Amniotic epithelial cell (primary cell): ENCODE results near the gene SEC63.
A peak's percentile ranks its signal among the peaks of the same experiment; 100 is the strongest.
"Not testable (repeated sequence)": the region's sequence is repeated elsewhere in the genome, so short reads cannot be mapped to it uniquely, and the experiment has no call there.

Experiments used
- DNase-seq: peaks from one replicate; pipeline ENCODE4 v3.0.0-alpha.2; 2010; ENCODE audit warnings: low read depth

The SEC63 gene

GRCh38 chr6:107957909-107958688 is at the start of gene SEC63:
Gene SEC63 (minus strand): TSS chr6:107958208. CDS start chr6:107958009, 199 bp downstream.
- peak; percentile 93 for DNase-seq

GRCh38 chr6:108005961-108006360 is 48.0 kb upstream of the SEC63 start:
- no peak for DNase-seq

DNA sequence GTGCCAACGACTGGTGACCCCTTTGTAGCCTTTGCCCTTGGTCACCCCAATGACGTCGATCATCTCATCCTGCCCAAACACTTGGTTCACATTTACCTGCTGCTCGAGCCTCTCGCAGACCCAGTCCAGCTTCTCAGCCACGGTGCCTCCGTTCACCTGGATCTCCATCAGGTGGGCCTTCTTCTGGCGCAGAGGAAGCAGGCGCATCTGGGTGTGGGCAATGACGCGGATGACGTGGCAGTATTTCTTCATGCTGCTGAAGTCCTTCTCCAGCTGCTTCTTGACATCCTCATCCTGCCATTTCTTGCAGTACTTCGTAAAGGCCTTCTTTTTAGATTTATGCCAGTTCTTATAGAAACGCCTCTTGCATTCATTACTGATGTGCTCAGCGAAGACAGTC is 46.9 kb upstream of the SEC63 start:
- no peak for DNase-seq

DNA sequence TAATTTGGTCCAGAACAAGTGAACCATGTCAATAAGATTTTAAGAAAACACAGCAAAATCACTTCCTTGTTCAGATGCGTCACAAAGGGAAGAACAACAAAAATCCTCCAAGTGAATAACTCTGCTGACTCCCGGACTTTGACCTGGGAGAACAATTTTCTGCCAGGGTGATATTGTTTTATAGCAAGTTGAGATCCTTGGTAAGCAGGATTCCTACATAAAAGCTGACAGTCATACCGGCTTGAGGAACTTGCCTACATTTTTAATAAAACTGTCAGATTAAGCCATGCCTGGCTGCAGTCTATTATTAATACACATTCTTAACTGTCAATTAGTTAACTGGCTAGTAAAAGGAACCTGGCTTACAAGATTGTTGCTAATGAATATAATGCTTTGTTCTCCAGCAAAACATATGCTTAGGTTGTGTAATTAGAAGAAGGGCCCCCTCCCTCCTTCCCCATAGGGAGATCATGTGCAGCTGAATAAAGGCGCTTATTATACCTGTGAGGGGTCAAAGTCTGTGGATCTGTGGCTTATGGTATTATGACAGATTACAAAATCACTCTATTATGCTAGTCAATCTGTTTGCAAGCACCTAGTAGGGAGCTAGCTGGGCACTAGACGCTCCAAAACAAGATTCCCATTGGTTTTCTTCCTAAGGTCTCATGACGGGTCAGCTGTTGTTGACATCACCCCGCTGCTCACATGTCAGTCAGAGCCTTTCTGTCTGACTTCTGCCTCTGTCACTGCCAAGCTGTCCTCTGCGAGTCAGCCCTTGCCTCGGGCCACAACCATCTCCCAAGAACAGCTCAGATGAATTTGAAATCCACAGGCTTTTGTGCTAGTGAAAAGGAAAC is 44.6 kb upstream of the SEC63 start:
- DNase-seq = peak; percentile 23

DNA sequence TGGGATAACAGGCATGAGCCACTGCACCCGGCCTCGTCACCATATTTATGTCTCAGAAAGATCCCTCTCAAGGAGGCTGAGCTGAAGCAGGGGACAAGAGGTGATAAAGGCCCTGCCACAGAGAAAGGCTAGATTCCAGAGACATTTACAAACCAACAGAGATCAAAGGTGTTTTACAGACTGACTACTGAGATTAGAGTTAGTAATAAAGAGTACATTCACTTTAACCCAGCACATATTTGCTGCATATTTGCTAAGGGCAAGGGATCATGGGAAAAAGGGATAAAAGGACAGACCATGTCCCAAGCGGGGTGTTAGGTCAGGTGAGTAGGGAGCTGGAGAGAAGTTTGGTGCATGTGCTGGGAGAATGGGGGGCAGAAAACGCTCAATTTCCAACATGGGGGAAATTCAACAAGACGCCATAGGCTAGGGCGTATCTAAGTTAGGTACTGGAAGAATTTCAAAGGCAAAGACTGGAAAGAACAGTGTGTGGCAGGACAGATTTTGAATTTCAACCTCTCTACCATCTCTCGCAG is 43.8 kb upstream of the SEC63 start:
- no peak for DNase-seq

DNA sequence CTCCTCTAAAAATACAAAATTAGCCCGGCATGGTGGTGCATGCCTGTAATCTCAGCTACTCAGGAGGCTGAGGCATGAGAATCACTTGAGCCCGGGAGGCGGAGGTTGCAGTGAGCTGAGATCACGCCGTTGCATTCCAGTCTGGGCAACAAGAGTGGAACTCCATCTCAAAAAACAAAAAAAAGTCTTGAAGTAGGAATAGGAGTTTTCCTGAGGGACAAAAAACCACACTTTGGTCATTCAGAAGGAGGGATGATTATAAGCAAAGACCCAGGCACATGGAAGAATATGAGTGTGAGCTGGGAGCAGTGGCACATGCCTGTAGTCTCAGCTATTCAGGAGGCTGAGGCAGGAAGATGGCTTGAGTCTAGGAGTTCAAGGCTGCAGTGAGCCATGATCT is 42.3 kb upstream of the SEC63 start:
- DNase-seq = not testable (repeated sequence)

DNA sequence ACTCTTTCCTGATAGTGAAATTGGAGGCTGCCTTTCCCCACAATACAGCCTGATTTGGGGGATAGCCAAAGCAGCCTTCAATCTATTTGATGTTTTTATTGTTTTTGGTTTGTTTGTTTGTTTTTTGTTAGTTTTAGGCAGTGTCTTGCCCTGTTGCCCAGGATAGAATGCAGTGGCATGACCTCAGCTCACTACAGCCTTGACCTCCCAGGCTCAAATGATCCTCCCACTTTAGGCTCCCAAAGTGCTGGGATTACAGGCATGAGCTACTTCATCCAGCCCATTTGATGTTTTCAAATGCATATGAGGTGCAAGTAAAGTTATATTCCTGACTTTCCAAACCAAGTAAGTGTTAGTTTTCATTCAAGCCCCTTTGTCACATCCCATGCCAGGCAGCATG is 41.3 kb upstream of the SEC63 start:
- no peak for DNase-seq

- DNase-seq = no peak
Observed at GRCh38 chr6:107991772-107992550, 34.0 kb upstream of the SEC63 start.

DNA sequence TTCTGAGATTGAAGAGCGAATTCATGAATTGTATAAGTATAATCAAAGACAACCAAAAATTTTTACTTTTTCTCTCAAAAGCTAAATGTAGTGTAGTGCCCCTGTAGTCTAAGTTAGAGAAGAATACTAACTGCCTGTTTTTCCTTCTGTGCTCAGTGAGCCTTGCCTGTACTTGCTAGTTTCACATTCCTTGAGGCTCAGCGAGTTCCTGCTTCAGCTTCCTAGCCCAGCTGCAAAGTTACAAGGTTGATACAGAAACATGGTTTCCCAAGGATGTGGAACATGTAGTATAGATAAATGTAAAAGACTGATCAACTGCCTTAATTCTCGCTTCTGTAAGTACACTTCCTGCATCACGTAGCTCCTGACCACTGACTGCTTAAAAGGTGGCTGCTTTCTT is 33.1 kb upstream of the SEC63 start:
- no peak for DNase-seq

DNA sequence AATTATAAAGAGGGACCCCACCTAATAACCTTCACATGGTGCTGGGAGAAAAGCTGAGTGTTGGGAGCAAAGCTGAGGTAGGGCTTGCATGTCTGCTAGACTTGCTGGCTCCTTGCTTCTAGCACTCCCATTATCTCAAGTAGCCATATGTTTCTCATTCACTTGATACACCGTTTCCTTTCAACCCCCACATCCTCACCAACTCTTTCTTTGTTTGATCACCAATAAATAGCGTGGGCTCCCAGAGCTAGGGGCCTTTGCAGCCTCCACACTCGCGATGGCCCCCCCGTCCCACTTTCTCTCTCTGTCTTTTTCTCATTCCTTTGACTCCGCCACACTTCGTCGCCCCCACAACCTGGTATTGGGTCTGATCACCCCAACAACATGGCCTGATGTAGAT is 32.6 kb upstream of the SEC63 start:
- DNase-seq = not testable (repeated sequence)

- DNase-seq = no peak
Observed at GRCh38 chr6:107989166-107990094, 31.4 kb upstream of the SEC63 start.

GRCh38 chr6:107988570-107988969 is 30.6 kb upstream of the SEC63 start:
- DNase-seq = no peak

DNA sequence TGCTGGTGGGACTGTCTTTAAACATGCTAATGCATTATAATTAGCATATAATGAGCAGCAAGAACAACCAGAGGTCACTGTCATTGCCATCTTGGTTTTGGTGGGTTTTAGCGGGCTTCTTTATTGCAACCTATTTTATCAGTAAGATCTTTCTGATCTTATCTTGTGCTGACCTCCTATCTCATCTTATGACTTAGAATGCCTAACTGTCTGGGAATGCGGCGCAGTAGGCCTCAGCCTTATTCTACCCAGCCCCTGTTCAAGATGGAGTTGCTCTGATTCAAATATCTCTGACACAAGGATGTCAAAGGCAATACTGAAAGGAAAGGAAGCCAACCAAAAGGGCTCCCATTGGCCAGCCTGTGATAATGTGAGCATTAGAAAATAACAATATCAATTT is 29.8 kb upstream of the SEC63 start:
- no peak for DNase-seq

- no peak for DNase-seq
Observed at GRCh38 chr6:107985701-107986100, 27.7 kb upstream of the SEC63 start.

DNA sequence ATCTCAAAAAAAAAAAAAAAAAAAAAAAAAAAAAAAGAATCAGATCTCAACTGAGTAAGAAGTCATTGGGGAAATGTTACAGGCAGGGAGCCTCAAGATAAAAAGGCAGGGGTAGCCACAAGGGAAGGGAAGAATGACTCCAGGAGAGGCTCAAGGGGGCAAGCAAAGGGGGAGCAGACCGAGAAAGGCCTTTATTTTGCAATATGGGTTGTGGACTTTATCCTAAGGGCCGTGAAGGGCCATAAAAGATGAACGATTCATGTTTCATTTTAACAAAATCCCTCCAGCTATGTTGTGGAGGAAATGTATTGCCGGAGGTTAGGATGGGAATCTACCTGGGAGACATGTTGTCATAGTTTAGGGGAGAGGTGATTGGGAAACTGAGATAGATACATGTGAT is 25.8 kb upstream of the SEC63 start:
- no peak for DNase-seq

DNA sequence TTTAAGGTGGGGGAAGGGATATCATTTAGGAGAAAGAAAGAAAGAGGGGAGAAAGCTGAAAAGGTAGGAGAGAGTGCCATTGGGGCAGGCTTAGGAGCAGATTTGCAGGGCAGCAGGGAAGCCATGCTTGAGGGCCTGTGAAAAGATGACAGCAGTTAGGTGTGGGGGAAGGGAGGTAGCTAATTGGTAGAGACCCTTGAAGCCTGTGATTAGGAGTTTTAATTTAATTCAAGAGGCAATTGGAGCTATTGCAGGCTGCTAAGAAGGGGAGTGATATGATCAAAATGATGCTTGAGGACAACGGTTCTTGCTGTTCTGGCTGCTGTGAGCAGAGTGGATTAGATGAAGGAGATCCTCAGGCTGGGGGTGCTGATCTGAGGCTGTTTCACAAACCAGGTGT is 24.5 kb upstream of the SEC63 start:
- no peak for DNase-seq

GRCh38 chr6:107981695-107982094 is 23.7 kb upstream of the SEC63 start:
- no peak for DNase-seq

- DNase-seq = peak; percentile 40
Observed at GRCh38 chr6:107977283-107977682, 19.3 kb upstream of the SEC63 start.

- no peak for DNase-seq
Observed at GRCh38 chr6:107976155-107976783, 18.3 kb upstream of the SEC63 start.

DNA sequence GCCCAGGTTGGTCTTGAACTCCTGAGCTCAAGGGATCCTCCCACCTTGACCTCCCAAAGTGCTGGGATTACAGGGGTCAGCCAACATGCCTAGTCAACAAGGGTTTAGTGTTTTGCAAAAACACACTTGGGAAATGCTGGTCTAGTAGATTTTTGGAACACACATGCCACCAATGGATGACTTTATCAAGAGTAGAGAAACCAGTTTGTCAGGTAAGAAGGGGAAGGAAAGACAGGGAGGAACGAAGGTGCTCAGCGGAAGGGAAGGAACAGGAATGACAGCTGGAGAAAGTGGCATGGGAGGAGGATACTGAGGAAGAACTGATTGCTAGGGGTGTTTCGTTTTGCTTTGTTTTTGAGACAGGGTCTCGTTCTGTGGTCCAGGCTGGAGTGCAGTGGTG is 15.6 kb upstream of the SEC63 start:
- DNase-seq = no peak
